Mucosa of stomach (tissue), 1 donor: Measurements from ENCODE around the gene C10orf67.
"Not testable (repeated sequence)": the region's sequence is repeated elsewhere in the genome, so short reads cannot be mapped to it uniquely, and the experiment has no call there.

Experiments used
- H3K27me3 ChIP-seq: one replicate; pipeline ENCODE4 v1.7.0; 2013; ENCODE audit warnings: mild to moderate bottlenecking, low read length; ENCODE audit not compliant: control insufficient read depth, insufficient read depth
- H3K36me3 ChIP-seq: one replicate; pipeline ENCODE4 v1.7.0; 2013; ENCODE audit warnings: low read length; ENCODE audit not compliant: control insufficient read depth, insufficient read depth
- H3K4me1 ChIP-seq: one replicate; pipeline ENCODE4 v1.7.0; 2013; ENCODE audit warnings: mild to moderate bottlenecking, low read length; ENCODE audit not compliant: control insufficient read depth, insufficient read depth
- H3K4me3 ChIP-seq: one replicate; pipeline ENCODE4 v1.7.0; 2013; ENCODE audit warnings: low read length
- H3K9ac ChIP-seq: one replicate; pipeline ENCODE4 v1.7.0; 2013; ENCODE audit warnings: mild to moderate bottlenecking, low read length, moderate library complexity
- H3K9me3 ChIP-seq: one replicate; pipeline ENCODE4 v1.7.0; 2013; ENCODE audit warnings: mild to moderate bottlenecking, low read length, moderate library complexity; ENCODE audit not compliant: control insufficient read depth
- donor health status: Pancreatic carcinoma.

The C10orf67 gene

DNA sequence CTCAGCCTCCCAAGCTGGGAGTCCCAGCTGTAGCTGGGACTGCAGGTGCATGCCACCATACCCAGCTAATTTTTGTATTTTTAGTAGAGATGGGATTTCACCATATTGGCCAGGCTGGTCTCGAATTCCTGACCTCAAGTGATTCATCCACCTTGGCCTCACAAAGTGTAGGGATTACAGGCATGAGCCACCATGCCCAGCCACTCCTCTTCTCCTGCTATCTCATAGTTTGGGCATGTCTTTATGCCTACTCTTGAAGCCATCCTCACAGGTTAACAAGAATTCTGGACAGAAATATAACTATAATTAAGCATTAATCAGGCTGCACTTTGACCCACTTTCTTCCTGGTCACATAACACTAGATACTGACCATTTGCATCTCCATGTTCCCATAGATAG is 28.6 kb upstream of the C10orf67 start:
- Histone ChIP-seq H3K9me3 (no peaks in the 10 kb centered on the region), H3K9ac (no peak overlapping the region), H3K4me1 (peaks cover 24% of the 10 kb centered on the region)

DNA sequence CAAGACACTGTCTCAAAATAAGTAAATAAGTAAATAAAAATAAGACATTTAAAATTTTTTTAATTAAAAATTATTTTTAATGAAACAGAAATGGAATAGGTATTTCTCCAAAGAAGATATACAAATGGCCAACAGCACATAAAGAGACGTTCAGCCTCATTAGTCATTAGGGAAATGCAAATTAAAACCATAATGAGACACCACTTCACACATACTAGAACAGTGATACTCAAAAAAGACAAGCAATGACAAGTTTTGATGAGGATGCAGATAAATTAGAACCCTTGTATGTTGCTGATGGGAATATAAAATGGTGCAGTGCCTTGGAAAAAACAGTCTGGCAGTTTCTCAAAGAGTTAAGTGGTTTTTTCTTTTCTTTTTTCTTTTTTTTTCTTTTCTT is 26.5 kb upstream of the C10orf67 start:
- Histone ChIP-seq H3K27me3 (no peaks in the 10 kb centered on the region), H3K9me3 (no peaks in the 10 kb centered on the region), H3K4me1 (peaks cover 24% of the 10 kb centered on the region), H3K36me3 (no peaks in the 10 kb centered on the region), H3K4me3 (no peak overlapping the region), H3K9ac (no peak overlapping the region)

More for the DNA sequence above, 28.6 kb upstream of the C10orf67 start:
- Histone ChIP-seq H3K36me3 (no peaks in the 10 kb centered on the region), H3K27me3 (no peaks in the 10 kb centered on the region), H3K4me3 (no peak overlapping the region)

DNA sequence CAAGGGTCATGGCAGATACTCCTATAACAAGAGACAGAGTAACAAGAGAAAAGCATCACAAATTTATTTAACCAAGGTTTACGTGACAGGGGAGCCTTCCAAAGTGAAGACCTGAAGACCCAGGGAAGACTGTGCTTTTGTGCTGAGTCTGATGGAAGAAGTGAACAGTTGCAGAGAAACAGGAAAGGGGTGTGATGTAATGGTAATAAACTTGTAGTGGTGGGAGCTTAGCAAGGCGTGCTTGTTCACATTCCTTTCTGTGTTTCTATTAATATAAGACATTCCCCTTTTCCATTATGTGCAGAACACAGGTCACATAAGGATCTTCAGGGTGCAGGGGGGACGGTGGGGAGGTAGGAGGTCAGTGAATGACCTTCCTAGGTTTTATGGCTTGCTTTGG is 25.5 kb upstream of the C10orf67 start:
- Histone ChIP-seq H3K4me3 (no peak overlapping the region), H3K4me1 (peaks cover 24% of the 10 kb centered on the region), H3K36me3 (no peaks in the 10 kb centered on the region), H3K9ac (no peak overlapping the region), H3K27me3 (no peaks in the 10 kb centered on the region), H3K9me3 (no peaks in the 10 kb centered on the region)

DNA sequence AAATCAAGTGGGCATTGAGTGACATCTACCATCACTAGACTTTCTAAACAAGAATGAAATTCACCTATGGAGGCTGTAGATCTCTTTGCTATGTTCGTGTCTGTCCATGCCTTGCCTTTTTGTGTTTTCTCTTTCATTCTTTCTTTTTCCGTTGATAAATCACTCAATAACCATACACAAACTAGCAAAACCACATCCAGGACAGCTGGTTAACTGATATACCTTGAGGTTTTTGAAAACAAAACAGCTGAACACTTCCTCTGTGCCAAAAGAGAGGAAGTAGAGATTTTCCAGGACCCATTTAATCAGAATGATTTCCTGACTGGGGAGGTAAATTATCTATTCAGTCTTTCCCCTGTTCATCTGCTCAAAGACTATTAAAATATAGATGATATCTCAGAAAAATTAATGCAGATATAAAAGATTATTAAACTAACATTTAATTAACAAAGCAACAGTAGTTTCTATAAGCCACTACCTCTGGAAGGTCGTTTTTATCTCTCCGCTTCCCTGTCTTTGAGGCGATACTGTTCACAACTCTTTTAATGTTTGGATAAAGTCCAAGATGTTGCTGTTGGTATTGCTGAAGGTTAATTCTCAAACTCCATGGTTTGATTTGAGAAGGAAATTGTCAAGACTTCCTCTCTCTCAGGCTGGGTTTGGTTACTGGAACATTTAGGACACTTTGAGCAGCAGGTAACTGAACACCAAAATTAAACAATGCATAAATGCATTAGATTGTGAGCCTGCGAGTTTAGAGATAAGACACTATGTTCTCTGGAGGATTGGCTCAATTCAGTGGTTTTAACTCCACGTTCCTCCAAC is 24.4 kb upstream of the C10orf67 start:
- Histone ChIP-seq H3K4me3 (no peak overlapping the region), H3K9ac (no peak overlapping the region), H3K27me3 (no peaks in the 10 kb centered on the region), H3K4me1 (peaks cover 24% of the 10 kb centered on the region), H3K9me3 (no peaks in the 10 kb centered on the region), H3K36me3 (no peaks in the 10 kb centered on the region)

DNA sequence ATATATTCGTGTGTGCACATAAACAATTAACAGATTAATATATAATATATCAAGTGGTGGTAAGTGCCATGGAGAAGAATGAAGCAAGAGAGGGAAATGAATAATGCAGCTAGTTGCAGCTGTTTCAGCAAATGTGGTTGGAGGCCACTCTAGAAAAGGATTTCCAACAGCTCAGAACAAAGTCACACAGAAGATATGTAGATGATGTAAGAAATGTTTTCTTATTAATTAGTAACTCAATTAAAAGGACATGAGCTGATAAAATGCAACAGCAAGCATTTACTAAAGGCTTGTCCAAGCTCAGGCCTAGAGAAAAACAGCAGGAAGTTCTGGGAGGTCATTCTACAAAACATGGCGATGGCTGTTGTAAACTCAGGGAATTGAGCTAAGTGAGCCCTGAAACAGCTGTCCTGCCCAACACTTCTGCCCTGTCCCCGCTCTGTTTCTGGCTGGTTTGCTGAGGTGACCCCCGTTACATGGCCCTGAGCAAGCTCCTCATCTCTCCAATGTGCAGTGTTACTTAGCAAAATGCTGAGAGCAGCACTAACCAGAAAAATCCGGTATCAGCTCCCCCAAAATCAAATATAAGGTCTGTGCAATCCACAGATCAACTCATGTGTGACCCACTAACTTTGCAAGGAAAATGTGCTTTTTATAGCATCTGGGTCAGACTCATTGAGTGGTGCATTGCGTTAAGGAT is 23.4 kb upstream of the C10orf67 start:
- no peak overlapping the region for H3K4me3 ChIP-seq
- no peaks in the 10 kb centered on the region for H3K27me3 ChIP-seq
- peaks cover 22% of the 10 kb centered on the region for H3K4me1 ChIP-seq
- no peaks in the 10 kb centered on the region for H3K9me3 ChIP-seq
- no peak overlapping the region for H3K9ac ChIP-seq
- no peaks in the 10 kb centered on the region for H3K36me3 ChIP-seq

DNA sequence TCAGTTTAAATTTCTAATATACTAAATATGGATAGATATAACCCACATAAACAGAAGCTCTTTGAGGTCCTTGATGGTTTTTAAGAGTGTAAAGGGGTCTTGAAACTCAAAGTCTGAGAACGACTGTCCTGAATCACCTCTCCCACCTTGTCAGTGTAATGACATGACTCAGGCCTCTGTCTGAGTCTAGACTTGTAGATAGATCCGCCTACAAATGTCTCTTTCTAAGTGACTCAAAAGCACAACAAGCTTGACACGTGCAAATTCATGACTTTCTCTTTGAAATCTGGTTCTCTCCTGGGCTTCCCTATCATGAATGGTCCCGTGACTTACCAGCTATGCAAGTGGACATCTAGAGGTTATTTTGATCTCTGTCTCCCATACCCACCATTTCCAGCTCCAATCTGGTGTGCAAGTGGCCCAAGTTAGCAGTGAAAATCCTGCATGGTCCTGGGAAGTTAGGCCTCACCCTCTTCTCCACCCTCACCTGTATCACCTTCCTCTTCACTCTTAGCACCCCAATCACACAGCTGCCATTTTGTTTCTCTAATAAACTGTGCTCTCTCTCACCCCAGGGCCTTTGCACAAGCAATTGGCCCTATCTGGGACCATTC is 20.9 kb upstream of the C10orf67 start:
- not testable (repeated sequence) for H3K27me3 ChIP-seq, H3K4me3 ChIP-seq, H3K36me3 ChIP-seq, H3K9ac ChIP-seq, H3K9me3 ChIP-seq
- H3K4me1 ChIP-seq = peaks cover 18% of the 10 kb centered on the region

DNA sequence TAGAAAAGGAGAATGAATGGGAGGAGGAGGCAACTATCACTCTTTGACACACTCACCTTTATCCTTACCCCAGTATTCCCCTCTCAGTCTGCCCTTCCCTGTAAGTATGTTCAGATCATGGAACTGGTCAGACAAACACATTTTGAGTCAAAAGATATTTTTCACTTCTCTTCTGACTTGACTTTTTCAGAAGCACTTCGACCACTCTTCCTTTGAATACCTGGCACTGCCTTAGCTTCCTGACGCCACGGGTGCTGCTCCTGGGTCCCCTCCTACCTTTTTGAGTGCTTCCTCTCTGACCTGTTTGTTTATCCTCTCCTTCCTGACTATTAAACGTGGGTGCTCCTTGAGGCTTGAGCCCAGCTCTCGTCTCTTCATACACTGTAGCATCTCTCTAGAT is 19.8 kb upstream of the C10orf67 start:
- Histone ChIP-seq H3K27me3 (no peaks in the 10 kb centered on the region), H3K4me3 (no peak overlapping the region), H3K4me1 (peaks cover 12% of the 10 kb centered on the region), H3K9me3 (no peaks in the 10 kb centered on the region), H3K9ac (no peak overlapping the region), H3K36me3 (no peaks in the 10 kb centered on the region)

DNA sequence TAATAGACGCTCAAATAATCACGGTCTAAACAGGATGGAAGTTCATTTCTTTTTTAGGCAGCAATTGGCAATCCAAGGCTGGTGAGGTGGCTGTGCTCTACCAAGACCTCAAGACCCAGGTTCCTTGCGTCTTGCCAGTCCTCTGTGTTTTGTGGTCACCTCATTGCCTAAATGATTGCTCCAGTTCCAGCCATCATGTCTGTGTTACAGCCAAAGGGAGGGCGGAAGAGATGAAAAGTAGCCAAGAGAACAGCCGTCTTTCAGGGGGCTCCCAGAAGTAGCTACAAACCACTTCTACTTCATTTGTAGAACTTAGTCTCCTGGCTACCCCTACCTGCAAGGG is 19.2 kb upstream of the C10orf67 start:
- Histone ChIP-seq H3K4me3 (no peak overlapping the region), H3K9ac (no peak overlapping the region), H3K4me1 (peaks cover 6% of the 10 kb centered on the region), H3K9me3 (no peaks in the 10 kb centered on the region), H3K27me3 (no peaks in the 10 kb centered on the region), H3K36me3 (no peaks in the 10 kb centered on the region)

DNA sequence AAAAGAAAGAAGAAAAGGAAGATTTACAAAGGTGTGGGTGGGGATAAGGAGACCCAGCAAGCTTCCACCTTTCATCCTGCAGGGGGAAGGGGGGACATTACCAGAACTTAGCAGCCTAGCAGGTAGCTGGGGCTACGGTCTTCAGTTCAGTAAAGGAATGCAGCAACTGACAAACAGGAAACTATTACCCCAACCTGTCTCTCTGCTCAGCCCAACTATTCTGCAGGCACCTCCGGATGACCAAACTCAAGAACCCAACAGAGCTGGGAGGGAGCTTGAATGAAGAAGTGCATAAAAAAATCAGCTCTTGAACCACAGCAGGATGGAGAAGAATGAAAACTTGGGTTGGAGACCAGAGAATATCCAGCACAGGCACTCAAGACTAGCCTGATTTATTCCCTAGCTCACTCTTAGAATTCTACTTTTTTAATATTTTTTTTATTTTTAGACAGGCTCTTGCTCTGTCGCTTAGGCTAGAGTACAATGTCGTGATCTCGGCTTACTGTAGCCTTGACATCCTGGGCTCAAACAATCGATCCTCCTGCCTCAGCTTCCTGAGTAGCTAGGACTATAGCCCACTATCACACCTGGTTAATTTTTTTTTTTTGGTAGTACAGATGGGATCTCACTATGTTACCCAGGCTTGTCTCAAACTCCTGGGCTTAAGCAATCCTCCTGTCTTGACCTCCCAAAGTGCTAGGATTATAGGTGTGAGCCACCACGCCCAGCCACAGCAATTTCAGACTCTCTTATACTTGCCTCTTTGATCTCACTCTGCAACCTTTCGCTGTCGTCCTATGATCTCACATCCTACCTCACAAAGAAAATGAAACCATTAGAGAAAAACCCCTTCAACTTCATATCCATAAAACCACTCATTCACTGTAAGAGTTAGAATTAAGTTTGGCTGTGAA is 18.5 kb upstream of the C10orf67 start:
- Histone ChIP-seq H3K4me3 (no peak overlapping the region), H3K9ac (no peak overlapping the region), H3K27me3 (no peaks in the 10 kb centered on the region), H3K9me3 (no peaks in the 10 kb centered on the region), H3K4me1 (no peaks in the 10 kb centered on the region), H3K36me3 (no peaks in the 10 kb centered on the region)

DNA sequence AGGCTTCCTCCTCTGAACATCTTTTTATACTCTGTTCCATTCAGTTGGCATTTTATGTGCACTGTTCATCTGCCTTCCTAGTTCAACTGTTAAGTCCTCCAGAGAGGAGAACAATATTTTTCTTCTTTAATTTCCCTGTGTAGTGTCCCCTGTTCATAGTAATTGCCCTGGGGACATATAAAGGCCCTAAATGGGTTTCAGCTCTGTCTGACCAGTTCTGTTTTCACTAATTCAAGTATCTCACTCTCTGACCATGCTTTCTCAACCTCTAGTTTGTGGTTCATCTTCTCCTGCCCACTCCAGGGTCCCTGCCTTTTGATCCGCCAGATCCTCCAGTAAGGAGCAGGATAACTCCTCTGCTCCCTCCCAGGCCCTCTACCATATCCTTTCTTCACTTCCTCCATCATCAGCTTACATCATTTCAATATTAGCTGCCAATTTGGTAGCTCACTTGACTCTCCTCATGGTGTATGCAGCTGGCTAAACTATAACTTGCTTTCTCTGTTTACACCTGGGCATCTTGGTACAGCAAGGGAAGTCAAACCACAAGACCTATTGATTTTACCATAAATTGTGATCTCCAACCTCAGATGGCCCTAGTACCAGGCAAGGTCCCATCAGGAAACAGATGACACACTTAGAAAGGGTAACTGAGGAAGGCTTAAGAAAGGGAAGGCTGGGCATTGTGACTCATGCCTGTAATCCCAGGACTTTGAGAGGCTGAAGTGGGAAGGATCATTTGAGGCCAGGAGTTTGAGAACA is 17.7 kb upstream of the C10orf67 start:
- Histone ChIP-seq H3K9ac (no peak overlapping the region), H3K9me3 (no peaks in the 10 kb centered on the region), H3K4me3 (no peak overlapping the region), H3K36me3 (no peaks in the 10 kb centered on the region), H3K4me1 (no peaks in the 10 kb centered on the region), H3K27me3 (no peaks in the 10 kb centered on the region)

DNA sequence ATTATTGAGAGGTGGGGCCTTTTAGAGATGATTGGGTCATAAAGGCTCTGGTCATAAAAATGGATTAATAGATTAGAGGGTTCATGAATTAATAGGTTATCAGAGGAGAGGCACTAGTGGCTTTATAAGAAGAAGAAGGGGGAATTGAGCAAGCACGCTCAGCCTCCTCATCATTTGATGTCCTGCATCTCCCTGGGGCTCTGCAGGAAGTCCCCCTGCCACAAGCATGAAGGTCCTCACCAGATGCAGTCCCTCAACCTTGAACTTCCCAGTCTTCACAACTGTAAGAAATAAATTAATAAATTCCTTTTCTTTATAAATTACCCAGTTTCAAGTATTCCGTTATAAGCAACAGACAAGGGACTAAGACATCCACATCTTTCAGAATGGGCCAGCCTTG is 17.1 kb upstream of the C10orf67 start:
- Histone ChIP-seq H3K4me1 (no peaks in the 10 kb centered on the region), H3K4me3 (no peak overlapping the region), H3K9me3 (no peaks in the 10 kb centered on the region), H3K27me3 (no peaks in the 10 kb centered on the region), H3K9ac (no peak overlapping the region), H3K36me3 (no peaks in the 10 kb centered on the region)
